ENCODE data around the gene PDZD4.

Gene PDZD4

DNA sequence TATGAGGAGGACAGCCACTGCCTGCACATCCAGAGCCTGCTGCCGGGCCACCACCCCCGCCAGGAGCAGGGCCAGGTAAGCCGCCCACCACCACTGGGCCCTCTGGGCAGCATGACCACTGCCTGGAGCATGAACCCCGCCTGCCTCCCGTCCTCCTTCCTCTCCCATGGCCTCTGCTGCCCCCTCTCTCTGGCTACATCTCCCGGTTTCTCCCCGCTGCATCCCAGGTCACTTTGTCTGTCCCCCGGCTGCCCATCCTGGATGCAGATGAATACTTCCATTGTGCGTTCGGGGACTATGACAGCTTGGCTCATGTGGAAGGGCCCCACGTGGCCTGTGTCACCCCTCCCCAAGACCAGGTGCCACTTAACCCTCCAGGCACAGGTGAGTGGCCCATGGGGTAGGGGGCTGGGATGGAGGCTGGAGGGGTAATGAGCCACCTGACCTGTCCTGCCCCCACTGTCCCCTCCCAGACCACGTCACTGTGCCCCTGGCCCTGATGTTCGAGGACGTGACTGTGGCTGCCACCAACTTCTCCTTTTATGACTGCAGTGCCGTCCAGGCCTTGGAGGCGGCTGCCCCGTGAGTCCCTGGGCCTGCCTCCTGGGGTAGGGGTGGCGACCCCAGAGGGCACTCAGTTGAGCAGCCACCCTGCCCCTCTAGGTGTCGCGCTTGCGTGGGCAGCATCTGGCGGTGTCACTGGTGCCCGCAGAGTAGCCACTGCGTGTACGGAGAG lies 60.3 kb downstream of the PDZD4 start:
- DNase-seq, result no peak

DNA sequence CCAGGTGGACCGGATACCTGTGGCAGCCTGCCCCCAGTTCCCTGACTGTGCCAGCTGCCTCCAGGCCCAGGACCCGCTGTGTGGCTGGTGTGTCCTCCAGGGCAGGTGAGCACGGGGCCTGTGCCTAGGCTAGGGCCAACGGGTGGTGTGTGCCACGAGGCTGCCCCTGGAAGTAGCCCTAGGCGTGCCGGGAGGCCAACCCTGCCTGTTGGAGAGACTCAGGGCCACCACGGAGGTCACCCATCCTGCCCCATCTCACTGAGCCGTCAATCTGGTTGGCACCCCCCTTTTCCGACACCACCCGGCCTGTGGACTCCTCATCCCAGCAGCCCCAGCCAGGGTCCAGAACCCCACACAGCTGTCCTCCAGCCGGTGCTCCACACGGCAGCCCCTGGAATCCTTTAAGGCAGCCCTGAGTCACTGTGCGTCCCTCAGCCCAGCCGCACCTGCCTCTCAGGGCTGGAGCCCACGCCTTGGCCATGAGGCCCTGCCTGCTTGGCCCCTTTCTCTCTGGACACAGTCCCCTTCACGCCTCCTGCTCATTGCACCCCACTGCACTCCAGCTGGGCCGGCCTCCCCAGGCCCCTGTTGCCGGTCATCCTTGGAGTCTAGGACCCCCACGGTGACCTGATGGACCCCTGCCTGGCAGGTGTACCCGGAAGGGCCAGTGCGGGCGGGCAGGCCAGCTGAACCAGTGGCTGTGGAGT lies 61.0 kb downstream of the PDZD4 start:
- DNase-seq, result no peak

DNA sequence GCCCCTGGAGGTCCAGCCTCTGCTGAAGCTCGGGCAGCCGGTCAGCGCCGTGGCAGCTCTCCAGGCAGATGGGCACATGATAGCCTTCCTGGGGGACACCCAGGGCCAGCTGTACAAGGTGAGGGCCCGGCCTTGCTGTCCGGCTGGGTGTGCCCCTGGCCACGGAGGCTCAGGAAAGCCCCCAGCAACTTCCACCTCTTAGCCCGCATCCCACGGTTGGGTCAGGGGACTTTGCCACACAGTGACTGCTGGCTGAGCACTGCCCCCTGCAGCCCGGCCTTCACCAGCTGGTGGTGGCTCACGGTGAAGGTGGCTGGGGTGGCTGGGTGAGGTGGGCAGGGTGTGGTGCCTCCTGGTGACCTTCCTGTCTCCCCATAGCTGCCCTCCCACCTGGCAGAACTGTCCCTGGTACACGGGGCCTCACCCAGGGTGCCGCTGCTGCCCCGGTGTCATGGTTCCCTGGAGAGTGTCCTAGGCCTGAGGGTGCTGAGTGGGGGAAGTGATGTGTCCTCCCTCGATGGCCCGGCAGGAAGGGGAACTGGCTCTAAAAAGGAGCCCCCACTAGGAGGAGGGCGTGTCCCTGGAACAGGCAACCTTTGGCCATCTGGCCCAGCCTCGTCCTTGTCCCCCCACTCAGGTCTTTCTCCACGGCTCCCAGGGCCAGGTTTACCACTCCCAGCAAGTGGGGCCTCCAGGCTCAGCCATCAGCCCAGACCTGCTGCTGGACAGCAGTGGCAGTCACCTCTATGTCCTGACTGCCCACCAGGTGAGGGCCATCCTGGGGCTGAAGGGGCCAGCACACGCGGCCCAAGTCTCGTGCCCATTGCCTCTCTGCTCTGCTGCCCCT lies 61.8 kb downstream of the PDZD4 start:
- DNase-seq, result peak in 1 of 2 experiments; percentile 20

DNA sequence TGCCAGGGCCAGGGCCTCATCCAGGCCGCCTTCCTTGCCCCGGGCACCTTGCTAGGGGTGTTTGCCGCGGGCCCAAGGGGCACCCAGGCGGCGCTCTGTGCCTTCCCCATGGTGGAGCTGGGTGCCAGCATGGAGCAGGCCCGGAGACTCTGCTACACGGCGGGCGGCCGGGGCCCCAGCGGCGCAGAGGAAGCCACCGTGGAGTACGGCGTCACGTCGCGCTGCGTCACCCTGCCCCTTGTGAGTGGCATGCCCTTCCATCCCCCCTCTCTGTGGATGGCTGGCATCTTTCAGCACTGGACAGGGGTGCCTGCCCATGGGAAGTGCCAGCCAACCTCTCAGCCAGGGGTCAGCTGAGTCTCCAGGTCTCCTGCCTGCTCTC lies 62.7 kb downstream of the PDZD4 start:
- no peak for DNase-seq

DNA sequence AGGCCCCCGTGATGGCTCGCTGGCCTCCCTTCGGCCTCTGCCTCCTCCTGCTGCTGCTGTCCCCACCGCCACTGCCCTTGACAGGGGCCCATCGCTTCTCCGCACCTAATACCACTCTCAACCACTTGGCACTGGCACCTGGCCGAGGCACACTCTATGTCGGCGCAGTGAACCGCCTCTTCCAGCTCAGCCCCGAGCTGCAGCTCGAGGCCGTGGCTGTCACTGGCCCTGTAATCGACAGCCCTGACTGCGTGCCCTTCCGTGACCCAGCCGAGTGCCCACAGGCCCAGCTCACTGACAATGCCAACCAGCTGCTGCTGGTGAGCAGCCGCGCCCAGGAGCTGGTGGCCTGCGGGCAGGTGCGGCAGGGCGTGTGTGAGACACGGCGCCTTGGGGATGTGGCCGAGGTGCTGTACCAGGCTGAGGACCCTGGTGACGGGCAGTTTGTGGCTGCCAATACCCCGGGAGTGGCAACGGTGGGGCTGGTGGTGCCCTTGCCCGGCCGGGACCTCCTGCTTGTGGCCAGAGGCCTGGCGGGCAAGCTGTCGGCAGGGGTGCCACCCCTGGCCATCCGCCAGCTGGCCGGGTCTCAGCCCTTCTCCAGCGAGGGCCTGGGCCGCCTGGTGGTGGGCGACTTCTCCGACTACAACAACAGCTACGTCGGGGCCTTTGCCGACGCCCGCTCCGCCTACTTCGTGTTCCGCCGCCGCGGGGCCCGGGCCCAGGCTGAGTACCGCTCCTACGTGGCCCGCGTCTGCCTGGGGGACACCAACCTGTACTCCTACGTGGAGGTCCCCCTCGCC lies 63.3 kb downstream of the PDZD4 start:
- no peak for DNase-seq

DNA sequence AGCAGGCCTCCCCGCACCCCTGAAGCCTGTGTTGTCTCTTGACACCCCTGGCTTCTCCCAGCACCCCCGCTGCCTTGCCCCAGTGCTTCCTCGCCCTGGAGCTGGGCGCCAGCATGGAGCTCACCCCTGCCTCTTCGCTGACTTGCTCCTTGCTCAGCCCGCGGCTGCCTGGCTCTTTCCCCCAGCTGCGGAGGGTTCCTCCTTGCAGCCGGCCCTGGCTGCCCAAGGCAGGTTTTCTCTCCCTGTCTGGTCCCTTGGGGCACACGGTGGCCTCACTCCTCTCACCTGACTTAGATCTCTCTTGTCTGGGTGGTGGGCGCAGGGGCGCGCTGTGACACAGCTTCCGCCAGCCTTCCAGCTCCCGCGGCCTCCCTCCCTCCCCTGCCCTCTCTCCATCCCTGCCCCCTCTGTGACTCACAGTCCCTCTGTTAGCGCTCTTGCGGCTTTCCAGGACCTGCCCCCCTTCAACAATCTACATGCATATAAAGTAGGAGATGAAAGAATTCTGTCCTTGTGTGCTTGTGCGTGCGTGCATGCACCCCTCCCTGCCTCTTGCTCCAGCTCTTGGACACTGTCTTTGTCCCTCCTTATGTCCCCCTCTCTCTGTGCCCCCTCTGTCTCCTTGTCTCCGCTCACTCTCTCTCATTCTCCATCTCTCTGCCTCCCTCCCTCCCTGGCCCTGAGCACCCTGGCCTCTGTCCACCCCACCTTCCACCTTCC lies 64.1 kb downstream of the PDZD4 start:
- peak; percentile 29 to 52 for DNase-seq

DNA sequence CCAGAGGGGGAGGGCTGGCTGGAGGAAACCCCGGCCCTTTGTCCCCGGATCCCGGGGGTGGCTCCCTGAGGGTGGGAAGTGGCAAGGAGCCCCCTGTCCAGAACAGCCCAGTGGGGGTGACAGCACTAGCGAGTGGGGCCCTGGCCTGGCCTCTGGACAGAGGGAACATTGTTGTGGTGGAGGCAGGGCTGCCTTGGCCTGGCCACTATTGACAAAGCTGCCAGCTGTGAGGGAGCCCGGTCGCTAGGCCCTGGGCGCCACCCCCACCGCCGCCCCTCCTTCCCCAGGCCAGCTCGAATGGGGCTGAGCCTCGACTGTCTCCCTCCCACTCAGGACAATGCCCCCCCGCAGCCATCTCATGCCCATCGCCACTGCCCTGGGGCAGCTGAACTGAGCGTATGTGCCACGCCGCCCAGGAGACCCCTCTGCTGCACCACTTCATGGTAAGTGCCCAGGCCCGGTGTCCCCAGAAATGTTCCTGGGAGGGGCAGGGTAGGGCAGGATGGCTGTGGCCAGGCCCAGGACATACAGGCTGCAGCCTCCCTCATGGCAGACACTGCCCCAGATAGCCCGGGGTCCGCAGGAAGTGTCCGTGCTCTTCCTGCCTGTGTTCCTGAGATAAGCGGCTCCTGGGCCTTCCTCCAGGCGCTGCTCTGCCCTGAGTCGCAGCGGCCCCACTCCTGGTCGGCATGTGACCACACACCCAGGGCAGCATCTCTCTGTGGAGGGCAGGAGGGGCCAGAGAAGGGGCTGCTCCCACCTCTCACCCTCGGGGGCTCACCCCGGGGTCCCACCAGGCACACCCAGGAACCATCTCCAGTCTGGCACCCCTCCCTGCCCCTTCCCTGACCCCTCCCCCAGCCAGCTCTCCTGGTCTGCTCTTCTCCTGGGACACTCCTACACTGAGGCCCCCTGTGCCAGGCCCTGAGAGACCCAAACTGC lies 64.9 kb downstream of the PDZD4 start:
- DNase-seq, result peak in 1 of 2 experiments; percentile 15

DNA sequence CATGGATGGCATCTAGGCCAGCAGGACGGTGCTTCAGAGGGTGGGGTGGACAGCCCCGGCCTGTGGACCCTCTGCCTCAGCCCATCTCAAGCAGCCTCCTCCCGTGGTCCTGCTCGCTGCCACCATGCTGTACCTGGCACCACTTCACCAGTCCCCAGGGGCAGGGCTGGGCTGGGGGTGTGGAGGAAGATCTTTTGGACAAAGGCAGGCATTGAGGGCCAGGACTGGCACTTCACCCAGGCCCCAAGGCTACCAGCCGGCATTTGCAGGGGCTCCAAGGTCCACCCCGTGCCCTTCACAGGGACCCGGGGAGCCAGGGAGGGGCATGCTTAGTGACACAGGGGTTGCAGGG lies 65.6 kb downstream of the PDZD4 start:
- peak; percentile 14 to 19 for DNase-seq

DNA sequence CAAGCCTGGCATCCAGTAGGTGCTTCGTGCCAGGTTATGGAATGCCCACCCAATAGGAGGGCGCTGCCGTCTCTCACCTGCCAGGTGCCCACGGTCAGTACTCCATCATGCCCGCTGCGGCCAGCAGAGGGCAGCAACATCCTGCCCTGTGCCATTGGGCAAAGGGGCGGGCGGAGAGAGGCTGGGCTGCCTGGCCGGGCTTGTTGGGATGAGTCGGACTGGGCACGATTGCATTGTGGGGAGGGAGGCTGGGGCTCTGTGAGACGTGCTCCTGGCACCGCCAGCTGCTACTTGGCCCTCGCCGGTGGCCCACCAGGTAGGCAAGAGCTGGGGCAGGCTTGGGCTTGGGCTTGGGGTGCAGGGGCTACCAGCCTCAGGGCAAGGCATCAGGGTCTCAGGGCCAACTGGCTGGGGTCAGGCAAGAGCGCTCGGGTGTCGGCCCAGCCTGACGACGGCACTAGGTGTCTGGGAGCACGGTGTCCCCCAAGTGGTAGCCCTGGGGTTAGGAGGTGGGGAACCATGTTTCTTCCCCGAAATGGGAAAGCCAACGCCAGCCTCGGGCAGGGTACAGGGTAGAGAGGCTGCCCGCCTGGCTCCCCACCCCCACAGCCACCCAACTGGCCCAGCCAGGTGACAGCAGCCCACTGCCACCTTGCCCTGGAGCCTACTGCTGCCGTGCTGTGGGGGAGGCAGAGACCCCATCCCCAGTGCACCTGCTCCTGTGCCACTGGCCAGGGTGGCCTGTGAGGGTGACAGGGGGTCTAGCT lies 66.2 kb downstream of the PDZD4 start, which contains the start of gene PLXNB3:
Gene PLXNB3 (plus strand): TSS at position 261 of the 767 bp plus-strand sequence. CDS start 1,287 bp downstream, outside the sequence.
- peak; percentile 88 to 90 for DNase-seq

DNA sequence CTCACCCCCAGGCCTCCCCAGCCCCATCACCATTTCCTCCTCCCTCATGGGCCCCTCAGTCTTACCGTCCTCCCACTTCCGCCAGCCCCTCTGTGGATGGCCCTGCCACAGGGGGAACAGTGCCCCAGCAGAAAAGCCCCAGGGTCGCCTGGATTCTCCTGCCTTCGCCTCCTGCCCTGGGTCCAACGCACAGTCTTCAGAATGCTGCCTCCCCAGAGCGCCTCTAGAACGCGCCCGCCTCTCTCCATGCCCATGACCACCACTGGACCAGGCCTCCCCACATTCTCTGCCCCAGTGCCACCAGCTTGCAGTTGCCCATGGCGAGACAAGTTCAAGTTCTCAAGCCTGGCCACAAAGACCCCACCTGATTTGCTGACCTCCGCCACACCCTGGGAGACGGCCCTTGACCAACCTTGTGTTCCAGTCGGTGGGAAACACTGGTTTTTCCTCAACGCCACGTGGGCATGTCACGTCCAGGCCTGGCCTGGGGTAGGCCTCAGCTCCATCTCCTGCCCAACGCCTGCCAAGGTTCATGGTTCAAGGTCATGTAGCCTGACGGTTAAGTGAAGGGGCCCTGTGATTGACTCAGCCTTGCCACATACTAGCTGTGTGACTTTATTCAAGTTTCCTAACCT lies 66.9 kb downstream of the PDZD4 start:
- peak in 1 of 2 experiments; percentile 14 for DNase-seq

DNA sequence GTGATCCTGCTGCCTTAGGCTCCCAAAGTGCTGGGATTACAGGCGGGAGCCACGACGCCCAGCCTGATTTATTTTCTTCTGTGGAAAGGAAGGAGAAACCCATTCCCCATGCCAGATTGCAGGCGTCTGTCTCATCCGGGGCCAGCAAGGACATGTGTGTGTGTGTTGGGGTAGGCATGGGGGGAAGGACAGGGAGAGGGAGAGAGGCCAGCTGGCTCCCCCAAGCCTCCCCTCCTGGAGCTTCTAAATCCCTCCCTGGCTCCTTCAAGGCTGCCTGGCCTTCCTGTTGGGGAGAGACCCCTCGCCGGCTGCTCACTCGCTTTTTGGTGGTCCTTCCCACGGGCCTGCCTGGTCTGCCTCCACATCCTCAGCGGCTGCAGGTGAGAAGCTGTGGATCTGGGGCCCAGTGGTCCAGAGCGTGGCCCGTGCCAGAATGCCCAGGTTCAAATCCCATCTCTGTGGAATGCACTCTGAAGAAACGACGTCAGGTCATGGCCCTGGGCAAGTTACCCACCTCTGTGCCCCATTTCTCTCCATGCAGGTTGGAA lies 67.6 kb downstream of the PDZD4 start:
- peak in 1 of 2 experiments; percentile 13 for DNase-seq

DNA sequence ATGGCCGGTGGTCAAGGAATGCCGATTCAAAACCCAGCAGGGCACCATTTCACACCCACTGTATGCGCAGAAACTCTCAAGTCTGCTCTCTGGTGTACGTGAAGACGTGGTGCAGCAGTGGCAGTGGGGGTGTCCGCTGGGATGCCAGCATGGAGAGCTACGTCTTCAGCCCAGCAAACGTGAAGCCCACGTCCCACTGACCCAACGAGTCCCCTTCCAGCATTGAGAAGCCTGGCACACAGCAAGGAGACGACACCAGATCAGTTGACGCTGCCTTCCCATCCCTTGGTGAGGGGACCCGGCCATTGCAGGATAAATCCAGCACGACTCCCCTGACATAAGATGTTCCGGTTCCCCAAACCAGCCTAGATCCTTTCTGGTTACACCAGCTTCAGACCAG lies 68.5 kb downstream of the PDZD4 start:
- DNase-seq, result no peak

DNA sequence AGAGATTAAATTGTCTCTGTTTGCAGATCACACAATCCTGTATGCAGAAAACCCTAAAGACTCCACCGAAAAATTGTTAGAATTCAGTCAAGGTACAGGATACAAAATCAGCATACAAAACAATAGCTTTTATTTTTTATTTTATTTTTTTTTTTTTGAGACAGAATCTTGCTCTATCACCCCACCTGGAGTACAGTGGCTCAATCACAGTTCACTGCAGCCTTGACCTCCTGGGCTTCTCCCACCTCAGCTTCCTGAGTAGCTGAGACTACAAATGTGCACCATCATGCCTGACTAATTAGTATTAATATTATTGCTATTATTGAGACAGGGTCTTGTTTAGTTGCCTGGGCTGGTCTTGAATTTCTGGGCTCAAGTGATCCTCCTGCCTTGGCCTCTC lies 75.2 kb downstream of the PDZD4 start:
- DNase-seq, result no peak

All from activated T-cell treated with anti-CD3 and anti-CD28 coated beads, Interleukin-2, amount 50 U/mL, for 48 hours (primary cell).